Activated naive CD8-positive, alpha-beta T cell treated with anti-CD3 and anti-CD28 coated beads, Interleukin-2, amount 50 U/mL, for 24 hours (primary cell): Measurements from ENCODE around the gene VKORC1.

Experiments used
- ATAC-seq: fragments of 150-1000 bp; cut with Tn5 transposase; one replicate; pipeline ENCODE4 v1.10.0; 2021
- DNase-seq: peaks from one replicate; pipeline ENCODE4 v3.0.0; 2021
- H3K27ac Mint-ChIP-seq: one replicate; pipeline ENCODE4 v1.8.0; 2021; ENCODE audit warnings: mild to moderate bottlenecking, mixed read lengths
- H3K27me3 Mint-ChIP-seq: one replicate; pipeline ENCODE4 v1.8.0; 2021; ENCODE audit warnings: mixed read lengths
- H3K36me3 Mint-ChIP-seq: one replicate; pipeline ENCODE4 v1.8.0; 2021; ENCODE audit warnings: low read depth, mixed read lengths
- H3K4me1 Mint-ChIP-seq: one replicate; pipeline ENCODE4 v1.8.0; 2021; ENCODE audit warnings: mixed read lengths
- H3K4me3 Mint-ChIP-seq: one replicate; pipeline ENCODE4 v1.8.0; 2021; ENCODE audit warnings: mild to moderate bottlenecking, moderate library complexity, mixed read lengths
- H3K9me3 Mint-ChIP-seq: one replicate; pipeline ENCODE4 v1.8.0; 2021; ENCODE audit warnings: mixed read lengths

VKORC1 gene

GRCh38 chr16:31117384-31118222 lies 23.0 kb upstream of the VKORC1 start, which contains the start of gene KAT8:
Gene KAT8 (plus strand): TSS chr16:31117664. CDS start chr16:31117682, 18 bp downstream.
- no peaks in the 10 kb centered on the region for H3K9me3 Mint-ChIP-seq
- peaks cover 30% of the 10 kb centered on the region for H3K4me1 Mint-ChIP-seq
- H3K27ac Mint-ChIP-seq = peak within 1 kb of the TSS; percentile 83
- H3K36me3 Mint-ChIP-seq = peaks cover 23% of the 10 kb centered on the region
- no peaks in the 10 kb centered on the region for H3K27me3 Mint-ChIP-seq
- DNase-seq = peak; percentile 97
- peak within 1 kb of the TSS; percentile 84 for H3K4me3 Mint-ChIP-seq
- ATAC-seq = peak; percentile 93

- ATAC-seq (no peak), DNase-seq (no peak)
- peaks cover 22% of the 10 kb centered on the region for H3K36me3 Mint-ChIP-seq
- no peak overlapping the region for H3K4me3 Mint-ChIP-seq
- peaks cover 39% of the 10 kb centered on the region for H3K4me1 Mint-ChIP-seq
- H3K27ac Mint-ChIP-seq = no peak overlapping the region
- H3K27me3 Mint-ChIP-seq = no peaks in the 10 kb centered on the region
- H3K9me3 Mint-ChIP-seq = no peaks in the 10 kb centered on the region
These were observed 19.9 kb upstream of the VKORC1 start for GRCh38 chr16:31114468-31114867.

DNA sequence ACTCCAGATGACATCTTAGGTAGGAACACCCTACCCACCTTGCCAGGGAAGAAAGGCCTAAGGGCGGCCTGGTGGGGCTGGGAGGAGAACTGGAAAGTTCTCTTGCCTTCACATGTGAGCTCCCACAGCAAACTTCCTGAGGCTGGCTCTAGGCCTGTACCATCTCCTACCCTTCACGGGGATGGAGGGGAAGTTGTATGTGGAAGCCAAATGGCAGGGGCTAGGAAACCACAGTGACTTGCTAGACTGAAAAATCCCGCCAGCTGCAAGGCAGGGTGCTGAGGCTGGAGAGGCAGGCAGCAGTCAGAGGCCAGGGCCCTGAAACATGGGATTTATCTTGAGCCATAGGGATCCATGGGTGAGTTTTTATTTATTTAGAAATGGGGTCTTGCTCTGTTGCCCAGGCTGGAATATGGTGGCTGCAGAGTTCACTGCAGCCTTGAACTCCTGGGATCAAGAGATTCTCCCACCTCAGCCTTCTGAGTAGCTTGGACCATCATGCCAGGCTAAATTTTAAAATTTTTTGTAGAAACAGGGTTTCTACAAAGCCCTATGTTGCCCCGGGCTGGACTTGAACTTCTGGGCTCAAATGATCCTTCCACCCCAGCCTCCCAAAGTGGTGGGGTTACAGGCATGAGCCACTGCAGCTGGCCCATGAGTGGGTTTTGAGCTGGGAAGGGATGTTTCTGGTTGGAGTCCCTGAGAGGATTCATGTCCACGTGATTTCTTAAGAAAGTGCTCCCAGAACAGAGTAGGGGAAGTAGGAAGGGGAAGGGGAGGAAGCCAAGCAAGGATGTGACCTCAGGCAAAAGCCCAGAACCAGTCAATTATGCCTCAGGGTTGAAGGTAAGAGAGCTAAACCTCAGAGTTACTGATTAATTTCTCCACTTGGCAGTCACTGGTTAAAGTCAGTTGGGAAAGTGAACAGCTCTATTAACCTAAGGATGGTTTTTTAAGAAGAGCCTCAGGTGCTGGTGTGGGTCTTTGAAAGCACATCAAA lies 18.8 kb upstream of the VKORC1 start:
- peaks cover 20% of the 10 kb centered on the region for H3K36me3 Mint-ChIP-seq
- peaks cover 35% of the 10 kb centered on the region for H3K4me1 Mint-ChIP-seq
- H3K27me3 Mint-ChIP-seq = no peaks in the 10 kb centered on the region
- DNase-seq = no peak
- ATAC-seq = no peak
- no peaks in the 10 kb centered on the region for H3K9me3 Mint-ChIP-seq
- peak overlapping the region; percentile 68 for H3K27ac Mint-ChIP-seq
- no peak overlapping the region for H3K4me3 Mint-ChIP-seq

DNA sequence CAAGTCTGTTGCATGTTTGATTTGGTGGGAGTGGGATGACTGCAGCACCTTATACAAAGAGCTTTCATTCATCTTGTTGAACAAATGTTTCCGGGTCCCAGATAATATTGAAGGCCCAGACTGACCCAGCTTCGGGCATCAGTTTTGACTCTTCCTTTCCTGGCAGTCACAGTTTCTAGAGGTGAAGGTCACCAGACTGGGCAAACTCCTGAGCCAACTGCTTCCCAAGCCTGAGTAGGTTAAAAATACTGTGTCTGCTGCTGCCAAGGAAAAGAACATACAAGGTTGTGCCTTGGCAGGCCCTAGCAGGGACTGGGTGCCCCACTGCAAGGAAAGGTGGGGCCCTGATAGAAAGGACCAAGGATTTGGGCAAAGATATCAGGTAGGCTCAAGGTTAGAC lies 18.1 kb upstream of the VKORC1 start:
- peaks cover 20% of the 10 kb centered on the region for H3K36me3 Mint-ChIP-seq
- DNase-seq (no peak), ATAC-seq (no peak)
- H3K27ac Mint-ChIP-seq = no peak overlapping the region
- H3K9me3 Mint-ChIP-seq = no peaks in the 10 kb centered on the region
- peaks cover 34% of the 10 kb centered on the region for H3K4me1 Mint-ChIP-seq
- H3K27me3 Mint-ChIP-seq = no peaks in the 10 kb centered on the region
- H3K4me3 Mint-ChIP-seq = no peak overlapping the region

DNA sequence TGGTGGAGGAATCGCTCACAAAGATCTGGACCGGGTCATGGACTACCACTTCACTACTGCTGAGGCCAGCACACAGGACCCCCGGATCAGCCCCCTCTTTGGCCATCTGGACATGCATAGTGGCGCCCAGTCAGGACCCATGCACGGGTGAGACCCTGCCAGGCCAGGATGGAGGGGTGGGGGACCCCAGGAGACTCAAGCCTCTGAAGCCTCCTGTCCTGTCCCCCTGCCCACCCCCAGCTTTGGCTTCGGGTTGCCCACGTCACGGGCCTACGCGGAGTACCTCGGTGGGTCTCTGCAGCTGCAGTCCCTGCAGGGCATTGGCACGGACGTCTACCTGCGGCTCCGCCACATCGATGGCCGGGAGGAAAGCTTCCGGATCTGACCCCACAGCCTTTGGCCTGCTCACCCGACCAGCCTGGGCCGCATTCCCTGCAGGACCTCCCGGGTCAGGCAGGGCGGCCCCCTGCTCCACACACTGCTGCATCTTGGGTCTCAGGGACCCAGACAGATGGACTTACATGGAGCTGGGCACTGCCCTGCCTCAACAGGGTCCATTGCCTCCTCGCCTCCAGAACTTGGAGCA lies 17.4 kb upstream of the VKORC1 start:
- DNase-seq (no peak), ATAC-seq (no peak)
- peaks cover 37% of the 10 kb centered on the region for H3K4me1 Mint-ChIP-seq
- no peaks in the 10 kb centered on the region for H3K27me3 Mint-ChIP-seq
- peaks cover 20% of the 10 kb centered on the region for H3K36me3 Mint-ChIP-seq
- H3K9me3 Mint-ChIP-seq = no peaks in the 10 kb centered on the region
- H3K27ac Mint-ChIP-seq = no peak overlapping the region
- H3K4me3 Mint-ChIP-seq = no peak overlapping the region

DNA sequence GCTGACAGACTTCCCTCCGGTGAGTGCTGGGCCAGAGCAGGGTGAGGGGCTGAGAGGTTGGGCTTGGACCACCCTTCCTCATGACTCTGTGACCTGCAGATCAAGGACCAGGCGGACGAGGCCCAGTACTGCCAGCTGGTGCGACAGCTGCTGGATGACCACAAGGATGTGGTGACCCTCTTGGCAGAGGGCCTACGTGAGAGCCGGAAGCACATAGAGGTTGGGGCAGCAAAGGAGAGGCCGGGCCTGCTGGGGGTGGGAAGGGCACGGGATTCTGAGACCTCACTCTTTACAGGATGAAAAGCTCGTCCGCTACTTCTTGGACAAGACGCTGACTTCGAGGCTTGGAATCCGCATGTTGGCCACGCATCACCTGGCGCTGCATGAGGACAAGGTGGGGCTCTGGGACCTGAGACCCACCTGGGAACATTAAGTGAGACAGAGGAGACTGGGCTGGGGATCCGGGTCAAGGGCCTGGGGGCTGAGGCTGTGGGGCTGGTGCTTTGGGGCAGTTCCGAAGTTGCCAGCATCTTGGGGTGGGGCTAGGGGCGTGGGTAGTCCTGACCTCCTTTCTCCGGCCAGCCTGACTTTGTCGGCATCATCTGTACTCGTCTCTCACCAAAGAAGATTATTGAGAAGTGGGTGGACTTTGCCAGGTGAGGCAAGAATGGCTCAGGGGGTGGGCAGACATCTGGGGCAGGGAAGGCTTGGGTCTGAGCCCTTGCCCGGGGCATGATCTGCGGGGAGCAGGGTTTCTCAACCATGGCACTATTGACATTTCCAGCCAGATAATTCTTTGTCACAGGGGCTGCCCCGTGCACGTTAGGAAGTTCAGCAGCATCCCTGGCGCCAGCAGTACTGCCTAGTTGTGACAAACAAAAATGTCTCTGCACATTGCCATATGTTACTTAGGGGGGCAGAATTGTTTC lies 15.8 kb upstream of the VKORC1 start:
- H3K4me3 Mint-ChIP-seq = peak overlapping the region; percentile 32
- H3K4me1 Mint-ChIP-seq = peaks cover 37% of the 10 kb centered on the region
- DNase-seq (no peak), ATAC-seq (no peak)
- H3K36me3 Mint-ChIP-seq = peaks cover 18% of the 10 kb centered on the region
- H3K27ac Mint-ChIP-seq = peak overlapping the region; percentile 52
- H3K9me3 Mint-ChIP-seq = no peaks in the 10 kb centered on the region
- no peaks in the 10 kb centered on the region for H3K27me3 Mint-ChIP-seq

- peaks cover 35% of the 10 kb centered on the region for H3K4me1 Mint-ChIP-seq
- H3K27ac Mint-ChIP-seq = peak overlapping the region; percentile 53
- no peak for DNase-seq
- H3K36me3 Mint-ChIP-seq = peaks cover 16% of the 10 kb centered on the region
- ATAC-seq = no peak
- no peaks in the 10 kb centered on the region for H3K27me3 Mint-ChIP-seq
- H3K9me3 Mint-ChIP-seq = no peaks in the 10 kb centered on the region
- H3K4me3 Mint-ChIP-seq = peak overlapping the region; percentile 77
These were observed 15.0 kb upstream of the VKORC1 start for GRCh38 chr16:31109622-31110021.

DNA sequence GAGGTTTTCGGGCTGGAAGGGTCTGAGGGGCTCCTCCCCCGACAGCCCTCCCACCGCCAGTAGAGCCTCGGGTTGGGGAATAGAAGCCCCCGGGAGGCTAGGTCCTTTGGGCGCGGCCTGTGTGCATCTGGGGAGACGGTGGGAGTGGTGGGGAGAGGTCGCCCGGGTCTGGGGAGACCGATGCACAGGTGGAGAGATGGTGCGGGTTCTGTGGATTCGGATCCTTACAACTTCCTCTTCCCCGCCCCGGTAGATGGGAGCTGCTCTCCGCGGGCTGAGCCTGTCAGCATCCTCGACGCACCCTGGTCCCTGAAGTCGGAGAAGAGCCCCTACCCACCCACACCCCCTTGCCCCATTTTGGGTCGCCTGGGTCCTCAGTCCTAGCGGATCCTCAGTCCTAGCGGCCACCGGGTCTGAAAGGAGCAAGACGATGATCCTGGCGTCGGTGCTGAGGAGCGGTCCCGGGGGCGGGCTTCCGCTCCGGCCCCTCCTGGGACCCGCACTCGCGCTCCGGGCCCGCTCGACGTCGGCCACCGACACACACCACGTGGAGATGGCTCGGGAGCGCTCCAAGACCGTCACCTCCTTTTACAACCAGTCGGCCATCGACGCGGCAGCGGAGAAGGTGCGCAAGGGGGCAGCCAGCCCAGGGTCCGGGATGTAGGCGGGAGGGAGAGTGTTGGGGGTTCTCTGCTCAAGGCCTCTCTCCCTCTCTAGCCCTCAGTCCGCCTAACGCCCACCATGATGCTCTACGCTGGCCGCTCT lies 14.4 kb upstream of the VKORC1 start:
- peak overlapping the region; percentile 53 for H3K27ac Mint-ChIP-seq
- no peak for ATAC-seq
- DNase-seq = no peak
- H3K36me3 Mint-ChIP-seq = peaks cover 16% of the 10 kb centered on the region
- H3K27me3 Mint-ChIP-seq = no peaks in the 10 kb centered on the region
- peaks cover 32% of the 10 kb centered on the region for H3K4me1 Mint-ChIP-seq
- no peaks in the 10 kb centered on the region for H3K9me3 Mint-ChIP-seq
- H3K4me3 Mint-ChIP-seq = peak overlapping the region; percentile 77

DNA sequence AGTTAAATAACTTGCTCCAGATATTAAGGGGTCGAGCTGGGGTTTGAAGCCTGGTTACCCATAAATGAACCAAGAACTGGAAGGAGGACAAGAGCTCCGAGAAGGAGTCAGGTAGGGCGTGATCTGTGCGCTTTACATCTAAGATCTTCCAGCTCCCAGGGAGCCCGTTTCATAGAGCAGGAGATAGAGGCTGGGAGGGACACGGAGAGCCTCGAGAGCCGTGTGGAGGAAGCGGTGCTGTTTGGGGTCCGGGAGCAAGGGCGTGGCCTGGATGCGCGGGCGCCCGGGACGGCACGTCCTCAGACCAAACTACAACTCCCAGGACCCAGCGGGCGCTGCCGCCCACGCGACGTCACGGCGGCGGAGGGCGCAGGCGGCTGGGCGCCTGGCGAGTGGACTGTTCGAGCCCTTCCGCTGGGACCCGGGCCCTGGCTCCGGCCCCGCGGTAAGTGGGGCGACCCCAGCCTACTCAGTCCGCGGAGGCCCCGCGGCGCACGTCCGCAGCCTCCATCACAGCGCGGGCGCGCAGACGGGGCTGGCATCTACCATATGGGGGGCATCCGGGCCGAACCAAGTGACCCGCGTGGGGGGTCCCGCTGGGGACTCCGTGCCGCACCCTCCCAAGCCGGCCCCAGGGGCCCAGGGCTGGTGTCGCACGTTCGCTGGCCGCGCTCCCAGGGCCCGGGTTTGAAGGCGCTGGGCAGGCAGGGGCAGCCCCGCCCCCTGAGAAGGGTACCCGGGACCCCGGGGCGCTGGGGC lies 13.6 kb upstream of the VKORC1 start, which contains the start of gene BCKDK:
TSS of gene BCKDK (plus strand) at position 352 of the 759 bp plus-strand sequence. CDS start 838 bp downstream, outside the sequence.
- peak; percentile 78 for ATAC-seq
- peak; percentile 87 for DNase-seq
- peak within 1 kb of the TSS; percentile 97 for H3K27ac Mint-ChIP-seq
- H3K9me3 Mint-ChIP-seq = no peaks in the 10 kb centered on the region
- H3K36me3 Mint-ChIP-seq = peaks cover 15% of the 10 kb centered on the region
- no peaks in the 10 kb centered on the region for H3K27me3 Mint-ChIP-seq
- H3K4me3 Mint-ChIP-seq = peak within 1 kb of the TSS; percentile 88
- peaks cover 28% of the 10 kb centered on the region for H3K4me1 Mint-ChIP-seq

- peak overlapping the region; percentile 97 for H3K27ac Mint-ChIP-seq
- no peaks in the 10 kb centered on the region for H3K27me3 Mint-ChIP-seq
- H3K4me1 Mint-ChIP-seq = peaks cover 28% of the 10 kb centered on the region
- ATAC-seq (peak; percentile 79), DNase-seq (peak; percentile 52)
- peak overlapping the region; percentile 88 for H3K4me3 Mint-ChIP-seq
- H3K9me3 Mint-ChIP-seq = no peaks in the 10 kb centered on the region
- H3K36me3 Mint-ChIP-seq = peaks cover 15% of the 10 kb centered on the region
These were observed 12.9 kb upstream of the VKORC1 start for GRCh38 chr16:31107465-31107867.

GRCh38 chr16:31106509-31107464 lies 12.2 kb upstream of the VKORC1 start:
- ATAC-seq = no peak
- peaks cover 15% of the 10 kb centered on the region for H3K36me3 Mint-ChIP-seq
- no peaks in the 10 kb centered on the region for H3K27me3 Mint-ChIP-seq
- no peak for DNase-seq
- H3K9me3 Mint-ChIP-seq = no peaks in the 10 kb centered on the region
- peaks cover 28% of the 10 kb centered on the region for H3K4me1 Mint-ChIP-seq
- H3K27ac Mint-ChIP-seq = peak overlapping the region; percentile 97
- H3K4me3 Mint-ChIP-seq = no peak overlapping the region
